TTC549 (cell line): ENCODE measurements around the gene HOXB2.

Source experiments
- FAIRE-seq: peaks from 2 replicates; lab custom pipeline; 2012; peaks lifted over from hg19 to GRCh38; lab: Jason Lieb, UNC

Gene HOXB2

GRCh38 chr17:48545022-48545375 lies at the start of gene HOXB2:
Gene HOXB2 (minus strand): TSS chr17:48545109. CDS start chr17:48544911, 198 bp downstream.
- FAIRE-seq = no peak

GRCh38 chr17:48593840-48594537 lies 49.1 kb upstream of the HOXB2 start:
- FAIRE-seq = peak; percentile 58

GRCh38 chr17:48593126-48593829 lies 48.4 kb upstream of the HOXB2 start, which contains the start of gene HOXB5:
Gene HOXB5 (minus strand): TSS chr17:48593779. CDS start chr17:48593682, 97 bp downstream.
- no peak for FAIRE-seq

- no peak for FAIRE-seq
These were observed 47.7 kb upstream of the HOXB2 start for GRCh38 chr17:48592577-48592976.

- FAIRE-seq = no peak
These were observed 47.2 kb upstream of the HOXB2 start for GRCh38 chr17:48592057-48592514.

GRCh38 chr17:48591255-48592056 lies 46.5 kb upstream of the HOXB2 start:
- no peak for FAIRE-seq

- no peak for FAIRE-seq
These were observed 45.8 kb upstream of the HOXB2 start for GRCh38 chr17:48590607-48591161.

- FAIRE-seq = peak; percentile 65
These were observed 45.1 kb upstream of the HOXB2 start, which contains the start of gene HOXB3 for GRCh38 chr17:48589831-48590606. Gene HOXB3 (minus strand): TSS chr17:48590241. CDS start chr17:48552474, 37,767 bp downstream.

GRCh38 chr17:48589060-48589830 lies 44.3 kb upstream of the HOXB2 start:
- FAIRE-seq = no peak

- no peak for FAIRE-seq
These were observed 43.6 kb upstream of the HOXB2 start for GRCh38 chr17:48588528-48588927.

GRCh38 chr17:48588074-48588415 lies 43.1 kb upstream of the HOXB2 start:
- FAIRE-seq = no peak

GRCh38 chr17:48587276-48588073 lies 42.6 kb upstream of the HOXB2 start:
- no peak for FAIRE-seq

- no peak for FAIRE-seq
These were observed 41.7 kb upstream of the HOXB2 start for GRCh38 chr17:48586355-48587258.

- no peak for FAIRE-seq
These were observed 39.4 kb upstream of the HOXB2 start for GRCh38 chr17:48584223-48584741.

- no peak for FAIRE-seq
These were observed 38.9 kb upstream of the HOXB2 start for GRCh38 chr17:48583708-48584222.

- FAIRE-seq = no peak
These were observed 37.8 kb upstream of the HOXB2 start for GRCh38 chr17:48582750-48583069.

- no peak for FAIRE-seq
These were observed 35.0 kb upstream of the HOXB2 start for GRCh38 chr17:48579760-48580554.

GRCh38 chr17:48579471-48579759 lies 34.5 kb upstream of the HOXB2 start:
- FAIRE-seq = no peak
